ENCODE measurements around the gene UROS.

DNA sequence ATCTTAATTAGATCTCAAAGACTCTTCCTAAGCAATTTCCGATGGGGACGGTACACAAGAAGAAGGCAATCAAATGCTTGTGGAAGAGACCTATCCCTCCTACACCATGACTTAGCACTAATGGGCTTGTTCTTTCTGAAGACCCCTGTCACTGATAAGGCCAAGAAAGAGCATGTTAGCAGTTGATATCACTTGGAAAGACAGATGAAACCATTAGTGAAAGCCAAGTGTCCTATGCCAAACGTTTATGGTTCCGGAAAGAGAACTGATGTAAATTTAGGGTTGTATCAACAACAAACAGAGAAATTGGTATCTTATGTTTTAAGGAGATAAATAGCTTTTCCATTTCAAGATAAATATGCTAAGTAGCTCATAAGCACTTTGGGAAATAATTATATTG, 6.5 kb downstream of the UROS start:
- TF ChIP-seq CTCF (conservative IDR thresholded peaks at IDR 0.05; ENCODE audit: low read length): no peak
- no peak for TF ChIP-seq EZH2phosphoT487 (IDR thresholded peaks at IDR 0.05; ENCODE audit: borderline replicate concordance)

Data from Loucy (cell line).